Loucy (cell line): ENCODE results near the gene SP1.
"Not testable (repeated sequence)": the region's sequence is repeated elsewhere in the genome, so short reads cannot be mapped to it uniquely, and the experiment has no call there.

Experiments
- H2AFZ ChIP-seq: fragments of 200-600 bp; sonication (generic); 2 replicates; pipeline ENCODE4 v1.6.0; 2016; ENCODE audit warnings: antibody characterized with exemption, mild to moderate bottlenecking, low read length, moderate library complexity
- H3F3A ChIP-seq: fragments of 200-600 bp; 2 replicates; pipeline ENCODE4 v1.6.0; 2016; ENCODE audit warnings: antibody characterized with exemption, low read depth, mild to moderate bottlenecking
- H3K27me3 ChIP-seq: fragments of 200-600 bp; sonication (generic); 2 replicates; pipeline ENCODE4 v1.6.1; 2014; ENCODE audit warnings: low read length, mild to moderate bottlenecking; ENCODE audit not compliant: insufficient read depth, poor library complexity, severe bottlenecking
- H3K36me3 ChIP-seq: fragments of 200-600 bp; sonication (generic); 2 replicates; pipeline ENCODE4 v1.6.1; 2016; ENCODE audit warnings: low read length; ENCODE audit not compliant: insufficient read depth
- H3K4me1 ChIP-seq: fragments of 200-600 bp; sonication (generic); 2 replicates; pipeline ENCODE4 v1.5.1; 2014; ENCODE audit warnings: low read length, mild to moderate bottlenecking; ENCODE audit not compliant: insufficient read depth, poor library complexity, severe bottlenecking
- H3K4me2 ChIP-seq: fragments of 200-600 bp; sonication (generic); 2 replicates; pipeline ENCODE4 v1.6.0; 2014; ENCODE audit warnings: antibody characterized with exemption, low read length, low read depth, mild to moderate bottlenecking; ENCODE audit not compliant: poor library complexity, severe bottlenecking
- H3K4me3 ChIP-seq: fragments of 200-600 bp; sonication (generic); 2 replicates; pipeline ENCODE4 v1.5.1; 2014; ENCODE audit warnings: low read length, mild to moderate bottlenecking, mixed read lengths; ENCODE audit not compliant: poor library complexity, severe bottlenecking
- H3K79me2 ChIP-seq: fragments of 200-600 bp; sonication (generic); 2 replicates; pipeline ENCODE4 v1.6.1; 2014; ENCODE audit warnings: low read length; ENCODE audit not compliant: insufficient read depth
- H3K9ac ChIP-seq: fragments of 200-600 bp; sonication (generic); 2 replicates; pipeline ENCODE4 v1.6.0; 2014; ENCODE audit warnings: mild to moderate bottlenecking, low read depth, low read length, moderate library complexity; ENCODE audit not compliant: poor library complexity, severe bottlenecking
- H3K9me2 ChIP-seq: fragments of 200-600 bp; sonication (generic); replicated peaks from 2 replicates; pipeline ENCODE4 v1.6.1; 2016; ENCODE audit warnings: low read depth, low read length, mixed read lengths
- H3K9me3 ChIP-seq: fragments of 200-600 bp; sonication (generic); 2 replicates; pipeline ENCODE4 v1.6.1; 2014; ENCODE audit warnings: mild to moderate bottlenecking, antibody characterized with exemption, low read length, low read depth; ENCODE audit not compliant: insufficient read depth
- H4K20me1 ChIP-seq: fragments of 200-600 bp; sonication (generic); 2 replicates; pipeline ENCODE4 v1.6.0; 2014; ENCODE audit warnings: antibody characterized with exemption, low read length, mild to moderate bottlenecking; ENCODE audit not compliant: insufficient read depth, poor library complexity, severe bottlenecking
- EZH2phosphoT487 ChIP-seq: fragments of 200-600 bp; IDR thresholded peaks from 2 replicates; pipeline ENCODE4 v1.6.1; 2018; ENCODE audit warnings: antibody characterized with exemption, mild to moderate bottlenecking, moderate library complexity, borderline replicate concordance
- TF ChIP-seq, protein P1 (sequence below): fragments of 200-600 bp; sonication (generic); conservative IDR thresholded peaks from 2 replicates; pipeline ENCODE4 v1.5.1; 2014; ENCODE audit warnings: mild to moderate bottlenecking, antibody characterized with exemption, low read length

Gene SP1

DNA sequence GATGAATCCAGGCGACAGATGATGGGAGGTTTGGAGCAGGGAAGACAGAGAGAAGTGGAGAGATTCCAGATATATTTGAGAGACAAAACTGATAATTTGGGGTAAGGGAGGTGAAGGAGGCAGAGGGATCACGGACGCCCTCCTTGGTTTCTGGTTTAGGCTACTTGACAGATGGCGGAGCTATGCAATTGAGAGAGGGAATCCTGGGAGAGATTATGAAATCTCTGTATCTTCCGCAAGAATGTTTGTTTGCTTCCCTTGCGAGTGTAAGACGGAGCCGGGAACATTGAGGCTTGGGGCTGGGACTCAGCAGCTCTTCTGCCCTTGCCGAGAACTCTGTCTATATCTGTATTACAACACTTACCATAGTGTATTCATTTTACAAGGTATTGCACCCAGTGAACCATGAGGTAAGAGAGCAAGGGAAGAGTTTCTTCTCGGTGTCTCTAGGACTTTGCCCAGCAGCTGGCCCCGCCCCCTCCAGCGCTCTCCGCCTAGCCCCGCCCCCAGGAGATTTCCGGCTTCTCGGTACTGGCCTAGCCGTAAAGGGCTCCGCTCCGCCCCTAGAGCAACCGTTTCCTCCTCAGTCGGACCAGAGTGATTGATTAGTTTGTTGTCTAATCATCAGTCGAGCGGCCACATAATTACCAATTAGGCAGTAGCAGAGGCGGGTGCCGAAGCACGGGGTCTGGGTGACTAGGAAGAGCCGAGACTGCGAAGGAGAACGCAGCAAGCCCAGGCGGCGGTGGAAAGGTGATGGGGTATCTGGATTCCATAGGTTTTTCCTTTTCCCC, 61.3 kb downstream of the SP1 start, which contains the start of gene PRR13:
Gene PRR13, plus strand, starts transcription at position 695 of the 794 bp plus-strand sequence. CDS start 981 bp downstream, outside the sequence.
- Histone ChIP-seq H3K9me3 (no peaks in the 10 kb centered on the region), H3K4me1 (peaks cover 37% of the 10 kb centered on the region), H3K9ac (peak within 1 kb of the TSS; percentile 90), H3K9me2 (no peaks in the 10 kb centered on the region), H3K79me2 (peaks cover 42% of the 10 kb centered on the region), H3K36me3 (no peaks in the 10 kb centered on the region; the same call in 1 of the 2 replicates), H3K27me3 (no peaks in the 10 kb centered on the region), H3K4me3 (peak within 1 kb of the TSS; percentile 87), H4K20me1 (peaks cover 35% of the 10 kb centered on the region), H3K4me2 (peak within 1 kb of the TSS; percentile 95), H2AFZ (peak within 1 kb of the TSS; percentile 97), H3F3A (peaks cover 5% of the 10 kb centered on the region; the same call in 1 of the 2 replicates)
- TF ChIP-seq EZH2phosphoT487: no peak
- TF ChIP-seq, protein P1, sequence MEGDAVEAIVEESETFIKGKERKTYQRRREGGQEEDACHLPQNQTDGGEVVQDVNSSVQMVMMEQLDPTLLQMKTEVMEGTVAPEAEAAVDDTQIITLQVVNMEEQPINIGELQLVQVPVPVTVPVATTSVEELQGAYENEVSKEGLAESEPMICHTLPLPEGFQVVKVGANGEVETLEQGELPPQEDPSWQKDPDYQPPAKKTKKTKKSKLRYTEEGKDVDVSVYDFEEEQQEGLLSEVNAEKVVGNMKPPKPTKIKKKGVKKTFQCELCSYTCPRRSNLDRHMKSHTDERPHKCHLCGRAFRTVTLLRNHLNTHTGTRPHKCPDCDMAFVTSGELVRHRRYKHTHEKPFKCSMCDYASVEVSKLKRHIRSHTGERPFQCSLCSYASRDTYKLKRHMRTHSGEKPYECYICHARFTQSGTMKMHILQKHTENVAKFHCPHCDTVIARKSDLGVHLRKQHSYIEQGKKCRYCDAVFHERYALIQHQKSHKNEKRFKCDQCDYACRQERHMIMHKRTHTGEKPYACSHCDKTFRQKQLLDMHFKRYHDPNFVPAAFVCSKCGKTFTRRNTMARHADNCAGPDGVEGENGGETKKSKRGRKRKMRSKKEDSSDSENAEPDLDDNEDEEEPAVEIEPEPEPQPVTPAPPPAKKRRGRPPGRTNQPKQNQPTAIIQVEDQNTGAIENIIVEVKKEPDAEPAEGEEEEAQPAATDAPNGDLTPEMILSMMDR: no peak

GRCh38 chr12:53443955-53444354, 64.0 kb downstream of the SP1 start:
- H3K9me2 ChIP-seq: no peaks in the 10 kb centered on the region
- peaks cover 37% of the 10 kb centered on the region for H3K4me1 ChIP-seq
- TF ChIP-seq, protein P1: no peak
- no peak for TF ChIP-seq EZH2phosphoT487
- H3K4me3 ChIP-seq: peak overlapping the region; percentile 46
- H3K9ac ChIP-seq: peak overlapping the region; percentile 90
- peak overlapping the region; percentile 69 for H3K4me2 ChIP-seq
- H3K27me3 ChIP-seq: no peaks in the 10 kb centered on the region
- H4K20me1 ChIP-seq: peaks cover 35% of the 10 kb centered on the region
- H3K9me3 ChIP-seq: no peaks in the 10 kb centered on the region
- no peak overlapping the region for H2AFZ ChIP-seq
- H3K79me2 ChIP-seq: peaks cover 42% of the 10 kb centered on the region
- no peaks in the 10 kb centered on the region; the same call in 1 of the 2 replicates for H3K36me3 ChIP-seq
- peaks cover 5% of the 10 kb centered on the region; the same call in 1 of the 2 replicates for H3F3A ChIP-seq

DNA sequence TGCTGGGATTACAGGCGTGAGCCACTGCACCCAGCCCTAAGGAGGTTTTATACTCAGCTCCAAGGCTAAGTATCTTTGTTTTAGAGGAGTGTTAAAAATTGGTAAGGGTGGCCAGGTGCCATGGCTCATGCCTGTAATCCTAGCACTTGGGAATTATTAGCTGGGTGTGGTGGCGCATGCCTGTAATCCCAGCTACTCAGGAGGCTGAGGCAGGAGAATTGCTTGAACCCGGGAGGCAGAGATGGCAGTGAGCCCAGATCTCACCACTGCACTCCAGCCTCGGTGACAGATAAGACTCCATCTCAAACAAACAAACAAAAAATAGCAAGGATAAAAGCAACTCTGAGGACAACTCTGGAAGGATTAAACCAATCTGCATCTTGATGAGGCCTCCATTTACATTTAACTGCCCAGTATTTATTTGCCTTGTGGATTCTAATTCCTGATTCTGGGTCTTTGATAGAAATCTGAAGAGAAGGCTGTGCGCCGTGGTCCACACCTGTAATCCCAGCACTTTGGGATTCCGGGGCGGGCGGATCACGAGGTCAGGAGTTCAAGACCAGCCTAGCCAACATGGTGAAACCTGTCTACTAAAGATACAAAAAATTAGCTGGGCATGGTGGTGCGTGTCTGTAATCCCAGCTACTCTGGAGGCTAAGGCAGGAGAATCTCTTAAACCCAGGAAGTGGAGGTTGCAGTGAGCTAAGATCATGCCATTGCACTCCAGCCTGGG, 64.8 kb downstream of the SP1 start:
- not testable (repeated sequence) for H3K36me3 ChIP-seq, H3K27me3 ChIP-seq, H3K9me3 ChIP-seq, H2AFZ ChIP-seq, H3F3A ChIP-seq, H3K9me2 ChIP-seq
- Histone ChIP-seq H3K4me1 (peaks cover 37% of the 10 kb centered on the region), H3K79me2 (peaks cover 42% of the 10 kb centered on the region), H4K20me1 (peaks cover 35% of the 10 kb centered on the region), H3K4me3 (peak overlapping the region; percentile 38), H3K9ac (peak overlapping the region; percentile 35), H3K4me2 (peak overlapping the region; percentile 69)
